Measurements from ENCODE around the gene SIK3. TPM values are rescaled to one million over a fixed set of nuclear protein-coding genes. Genes with fewer than 3 reads are reported as not detected.

Gene SIK3
- total RNA-seq, 4 donors from 2014 or later: 58.8 to 85.8 (median 59.8) TPM

GRCh38 chr11:116885951-116886655 is 212.1 kb downstream of the SIK3 start:
- H3K27me3 ChIP-seq: no peaks in the 10 kb centered on the region
- H3K36me3 ChIP-seq: peaks cover 0 to 2% (median 0%) of the 10 kb centered on the region in 3 donors
- peak overlapping the region in 2 of 4 donors; percentile 1 to 54 for H3K27ac ChIP-seq
- DNase-seq: no peak
- H3K4me1 ChIP-seq: peaks cover 0 to 7% (median 0%) of the 10 kb centered on the region in 4 donors
- TF ChIP-seq POLR2A (IDR thresholded peaks at IDR 0.05) (no peak), CTCF (IDR thresholded peaks at IDR 0.05) (no peak)
- H3K9me3 ChIP-seq: no peaks in the 10 kb centered on the region
- no peak overlapping the region for H3K4me3 ChIP-seq

- H3K36me3 ChIP-seq: peaks cover 0 to 4% (median 0%) of the 10 kb centered on the region in 3 donors
- no peak for DNase-seq
- H3K4me3 ChIP-seq: no peak overlapping the region
- H3K27me3 ChIP-seq: no peaks in the 10 kb centered on the region
- H3K9me3 ChIP-seq: no peaks in the 10 kb centered on the region
- TF ChIP-seq CTCF (IDR thresholded peaks at IDR 0.05) (no peak), POLR2A (IDR thresholded peaks at IDR 0.05) (no peak)
- peaks cover 0 to 7% (median 0%) of the 10 kb centered on the region in 4 donors for H3K4me1 ChIP-seq
- no peak overlapping the region for H3K27ac ChIP-seq
Observed at GRCh38 chr11:116882386-116882785, 215.8 kb downstream of the SIK3 start.

DNA sequence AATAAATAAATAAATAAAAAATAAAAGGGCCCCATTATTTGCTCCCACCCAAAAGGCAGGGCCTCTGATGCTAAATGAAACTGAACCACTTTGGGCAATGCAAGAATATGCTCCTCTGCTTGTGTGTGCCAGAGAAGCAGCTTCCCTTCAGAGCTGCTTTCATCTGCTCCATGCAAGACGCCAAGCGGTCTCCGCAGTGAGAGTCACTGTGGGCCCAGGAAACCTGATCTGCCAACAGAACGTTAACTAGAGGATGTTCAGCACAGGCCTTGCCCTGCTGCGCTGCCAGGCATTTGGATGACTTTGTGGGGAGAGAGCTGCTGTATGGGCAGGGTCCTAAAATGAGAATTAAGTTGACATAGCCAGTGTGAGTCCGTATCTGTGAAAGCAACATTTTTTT is 217.1 kb downstream of the SIK3 start:
- TF ChIP-seq POLR2A (IDR thresholded peaks at IDR 0.05): no peak
- no peak for TF ChIP-seq CTCF (IDR thresholded peaks at IDR 0.05)
- no peaks in the 10 kb centered on the region for H3K9me3 ChIP-seq
- no peak overlapping the region for H3K4me3 ChIP-seq
- DNase-seq: no peak
- H3K27ac ChIP-seq: no peak overlapping the region
- no peaks in the 10 kb centered on the region for H3K27me3 ChIP-seq
- H3K36me3 ChIP-seq: peaks cover 0 to 4% (median 0%) of the 10 kb centered on the region in 3 donors
- no peaks in the 10 kb centered on the region for H3K4me1 ChIP-seq

GRCh38 chr11:116879800-116880625 is 218.2 kb downstream of the SIK3 start:
- Histone ChIP-seq H3K36me3 (peaks cover 0 to 8% (median 0%) of the 10 kb centered on the region in 3 donors), H3K27ac (no peak overlapping the region), H3K4me3 (no peak overlapping the region), H3K27me3 (no peaks in the 10 kb centered on the region), H3K9me3 (no peaks in the 10 kb centered on the region), H3K4me1 (no peaks in the 10 kb centered on the region)
- TF ChIP-seq POLR2A (IDR thresholded peaks at IDR 0.05) (no peak), CTCF (IDR thresholded peaks at IDR 0.05) (peak; percentile 31 to 78 (median 70))
- DNase-seq: no peak

- Histone ChIP-seq H3K36me3 (peaks cover 0 to 35% (median 3%) of the 10 kb centered on the region in 3 donors), H3K27ac (no peak overlapping the region), H3K4me1 (no peaks in the 10 kb centered on the region), H3K9me3 (no peaks in the 10 kb centered on the region), H3K27me3 (no peaks in the 10 kb centered on the region), H3K4me3 (no peak overlapping the region)
- no peak for DNase-seq
- TF ChIP-seq POLR2A (IDR thresholded peaks at IDR 0.05) (no peak), CTCF (IDR thresholded peaks at IDR 0.05) (no peak)
Observed at GRCh38 chr11:116876656-116877055, 221.6 kb downstream of the SIK3 start.
